NCI-H2081 (cell line): Measurements from ENCODE around the gene ULBP1.
"Not testable (repeated sequence)": the region's sequence is repeated elsewhere in the genome, so short reads cannot be mapped to it uniquely, and the experiment has no call there.

Source experiments
- DNase-seq, 2 experiments: peaks; one replicate each; lab custom pipeline; 2025; lab: John Stamatoyannopoulos, UW

Gene ULBP1, protein sequence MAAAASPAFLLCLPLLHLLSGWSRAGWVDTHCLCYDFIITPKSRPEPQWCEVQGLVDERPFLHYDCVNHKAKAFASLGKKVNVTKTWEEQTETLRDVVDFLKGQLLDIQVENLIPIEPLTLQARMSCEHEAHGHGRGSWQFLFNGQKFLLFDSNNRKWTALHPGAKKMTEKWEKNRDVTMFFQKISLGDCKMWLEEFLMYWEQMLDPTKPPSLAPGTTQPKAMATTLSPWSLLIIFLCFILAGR

DNA sequence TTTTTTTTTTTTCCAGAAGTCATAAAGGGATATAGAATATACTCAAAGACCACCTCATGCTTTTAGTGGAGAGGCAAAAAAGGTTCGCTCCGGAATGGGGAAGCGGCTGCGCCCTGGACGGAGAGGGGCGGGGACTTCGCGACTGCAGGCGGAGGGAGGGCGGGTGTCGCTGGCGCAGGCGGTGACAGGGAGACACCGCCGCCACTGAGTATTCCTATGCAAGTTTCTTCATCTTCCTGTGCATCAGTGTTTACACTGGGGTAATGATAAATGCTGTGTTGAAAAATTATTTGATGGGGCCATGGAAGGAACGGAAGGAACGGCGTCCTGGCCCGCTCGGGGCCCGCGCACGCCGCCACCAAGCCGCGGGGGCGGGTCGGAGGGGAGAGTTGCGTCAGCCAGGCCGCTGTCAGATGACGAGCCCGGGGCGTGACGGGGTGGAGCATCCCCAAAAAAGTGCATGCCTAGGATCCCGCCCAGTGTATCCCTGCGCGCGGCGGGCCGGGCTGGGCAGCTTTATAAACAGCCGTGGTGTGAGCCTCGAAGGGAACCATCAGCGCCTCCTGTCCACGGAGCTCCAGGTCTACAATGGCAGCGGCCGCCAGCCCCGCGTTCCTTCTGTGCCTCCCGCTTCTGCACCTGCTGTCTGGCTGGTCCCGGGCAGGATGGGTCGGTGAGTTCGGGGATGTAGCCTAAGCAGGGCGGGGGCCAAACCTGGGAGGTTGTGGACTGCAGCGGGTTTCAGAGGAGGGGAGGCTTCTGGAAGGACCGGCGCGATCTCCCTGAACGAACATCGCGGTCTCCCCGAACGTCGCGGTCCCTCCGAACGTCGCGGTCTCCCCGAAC is at the start of gene ULBP1:
ULBP1 (plus strand) TSS at position 482 of the 846 bp plus-strand sequence; CDS start at position 589, 107 bp downstream.
- DNase-seq: peak; percentile 81 to 84

DNA sequence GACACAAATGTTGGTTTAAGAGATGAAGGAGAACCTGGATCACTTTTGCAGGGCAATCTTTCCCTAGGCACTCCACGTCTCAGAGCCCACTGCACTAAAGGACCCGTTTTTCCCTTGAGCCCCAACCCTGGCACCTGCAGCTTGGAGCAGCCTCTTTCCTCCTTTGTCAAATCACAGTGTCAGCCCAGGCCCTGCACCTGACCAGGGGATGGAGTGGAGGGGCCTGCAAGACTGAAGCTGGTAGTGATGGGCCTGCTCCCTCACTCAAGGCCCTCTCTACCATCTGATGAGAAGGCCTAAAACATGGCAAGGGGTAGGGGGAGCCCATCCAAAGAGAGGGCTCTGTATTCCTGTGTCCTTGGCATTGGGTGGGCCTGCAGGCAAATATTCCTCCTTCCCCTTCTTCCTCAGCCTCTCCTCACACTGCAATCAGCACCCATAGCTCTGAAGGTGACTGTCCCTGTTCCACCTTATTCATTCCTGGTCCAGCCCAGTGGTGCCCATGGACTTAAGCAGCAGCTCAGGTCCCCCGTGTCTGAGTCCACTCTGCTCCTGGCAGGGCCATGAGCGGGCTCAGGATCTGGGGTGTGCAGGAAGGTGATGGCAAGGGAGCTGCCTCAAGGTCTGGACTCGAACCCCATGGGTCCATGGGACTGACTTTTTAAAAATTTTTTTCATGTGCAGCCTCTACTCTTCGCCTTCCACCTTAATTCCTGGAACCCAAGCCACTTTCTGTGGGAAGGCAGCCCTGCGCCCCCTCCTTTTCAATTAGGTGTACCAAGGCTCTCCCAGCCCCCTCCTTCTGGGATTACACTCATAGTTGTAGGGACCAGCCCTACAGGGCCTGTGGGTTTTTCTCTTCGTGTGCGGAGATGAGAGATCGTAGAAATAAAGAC is 47.5 kb upstream of the ULBP1 start:
- DNase-seq: no peak

DNA sequence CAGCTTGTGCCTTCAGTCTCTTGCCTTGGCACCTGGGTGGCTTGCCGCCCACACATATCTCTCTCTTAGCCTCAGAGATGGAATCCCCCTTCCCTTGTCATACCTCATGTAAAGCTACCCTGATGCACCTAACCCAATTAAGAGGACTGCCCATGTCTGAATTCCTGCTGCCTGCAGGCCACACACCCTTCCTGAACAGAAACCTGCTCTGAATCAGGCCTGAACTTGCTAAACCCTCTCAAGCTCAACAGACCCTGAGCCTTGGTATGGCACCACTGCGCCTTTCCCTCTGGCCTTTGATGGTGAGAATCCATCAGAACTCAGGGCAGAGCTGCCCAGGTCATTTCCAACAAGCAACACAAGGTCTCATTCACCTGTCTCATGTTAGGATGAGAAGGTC is 46.1 kb upstream of the ULBP1 start:
- DNase-seq: no peak

DNA sequence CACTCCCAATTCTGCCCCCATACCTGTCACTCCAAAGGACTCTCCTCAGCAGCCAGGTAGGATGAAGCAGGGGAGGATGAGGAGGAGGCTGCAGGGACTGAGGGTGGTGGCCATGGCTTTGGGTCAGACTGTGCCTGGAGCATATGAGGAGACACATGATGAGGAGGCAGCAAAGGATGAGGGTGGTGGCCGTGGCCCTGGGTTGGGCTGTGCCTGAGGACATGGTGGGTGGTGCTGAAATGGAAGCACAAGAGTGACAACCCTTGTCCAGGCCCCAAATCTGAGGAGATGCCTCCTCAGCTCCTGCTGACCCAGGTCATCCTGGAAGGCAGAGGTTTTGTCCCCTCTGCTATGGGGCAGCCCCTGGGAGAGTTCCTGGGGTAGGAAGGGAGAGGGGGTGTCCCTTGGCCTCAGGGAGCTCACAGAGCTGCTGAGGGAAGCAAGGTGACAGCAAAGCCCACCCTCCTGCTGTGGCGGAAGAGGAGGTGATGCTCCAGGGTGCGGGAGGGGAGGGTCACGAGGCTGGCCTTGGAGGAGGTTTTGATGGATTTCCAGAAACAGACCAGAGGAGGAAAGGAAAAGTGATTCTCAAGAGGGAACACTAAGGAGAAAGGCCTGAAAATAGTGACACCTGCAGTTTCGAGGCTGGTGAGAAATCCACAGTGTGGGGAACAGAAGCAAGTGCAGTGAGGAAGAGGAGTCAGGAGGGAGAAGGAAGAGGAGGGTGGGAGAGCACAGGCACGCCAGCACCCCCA is 45.4 kb upstream of the ULBP1 start:
- DNase-seq: no peak

DNA sequence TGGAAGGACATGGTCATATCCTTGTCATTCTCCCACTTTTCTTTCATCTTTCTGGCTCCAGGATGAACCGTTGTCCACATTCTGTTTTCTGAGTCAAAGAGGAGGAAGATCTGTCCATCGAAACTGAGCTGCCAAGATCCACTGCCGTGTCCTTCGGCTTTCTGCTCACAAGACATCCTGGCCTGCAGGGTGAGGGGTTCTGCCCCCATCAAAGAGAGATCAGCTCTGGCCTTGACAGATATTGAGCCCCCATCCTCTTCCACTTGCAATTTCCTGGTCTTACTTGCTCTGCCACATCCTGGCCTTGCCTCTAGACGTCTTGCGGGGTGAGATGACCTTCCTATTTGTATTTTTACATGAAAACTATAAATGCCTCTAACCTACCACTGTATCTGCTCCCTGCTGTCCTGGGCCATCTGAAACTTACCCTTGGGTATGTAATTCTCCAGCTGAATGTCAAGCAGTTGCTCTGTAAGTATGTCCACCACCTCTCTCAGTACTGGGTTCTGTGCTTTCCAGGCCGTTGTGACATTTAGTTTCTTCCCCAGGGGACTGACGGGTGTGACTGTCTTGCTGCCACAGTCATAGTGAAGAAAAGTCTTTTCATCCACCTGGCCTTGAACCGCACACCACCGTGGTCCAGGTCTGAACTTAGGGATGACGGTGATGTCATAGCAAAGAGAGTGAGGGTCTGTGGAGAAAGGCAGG is 44.5 kb upstream of the ULBP1 start:
- DNase-seq: not testable (repeated sequence)

DNA sequence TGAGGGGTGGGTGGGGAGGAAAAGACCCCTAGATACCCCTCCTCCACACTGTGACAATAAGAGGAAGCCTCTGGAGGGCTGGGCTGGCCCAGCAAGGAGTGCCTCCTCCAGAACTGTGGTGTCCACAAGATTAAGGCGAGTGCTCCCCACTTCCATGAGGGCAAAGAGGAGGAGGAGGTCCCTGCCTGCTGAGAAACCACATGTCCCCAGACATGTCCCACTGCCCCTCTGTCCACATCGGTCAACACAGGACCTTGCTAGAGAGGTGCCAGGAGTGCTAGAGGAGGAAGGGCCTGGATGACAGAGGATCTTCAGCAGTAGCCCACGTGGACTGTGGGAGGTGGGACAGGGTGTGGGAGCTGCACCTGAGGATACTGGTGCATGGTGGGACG is 43.9 kb upstream of the ULBP1 start:
- DNase-seq: no peak

DNA sequence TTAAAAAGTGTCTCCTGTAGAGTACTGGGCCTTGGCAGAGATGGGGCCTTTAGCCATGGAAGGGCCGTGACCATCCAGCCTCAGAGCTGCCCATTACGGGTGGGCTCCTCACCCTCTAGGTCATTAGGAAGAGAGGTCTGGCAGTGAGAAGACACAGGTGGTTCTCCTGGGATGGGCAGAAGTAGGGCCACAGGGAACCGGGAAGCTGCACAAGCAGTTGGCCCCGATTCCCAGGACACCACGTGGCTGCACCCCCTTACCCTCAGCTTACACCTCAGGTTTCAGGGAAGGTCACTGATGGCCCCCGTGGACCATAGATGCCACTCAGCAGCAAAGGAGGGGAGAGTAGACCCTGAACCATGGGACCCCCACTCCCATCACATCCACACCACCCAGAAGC is 42.4 kb upstream of the ULBP1 start:
- DNase-seq: no peak

DNA sequence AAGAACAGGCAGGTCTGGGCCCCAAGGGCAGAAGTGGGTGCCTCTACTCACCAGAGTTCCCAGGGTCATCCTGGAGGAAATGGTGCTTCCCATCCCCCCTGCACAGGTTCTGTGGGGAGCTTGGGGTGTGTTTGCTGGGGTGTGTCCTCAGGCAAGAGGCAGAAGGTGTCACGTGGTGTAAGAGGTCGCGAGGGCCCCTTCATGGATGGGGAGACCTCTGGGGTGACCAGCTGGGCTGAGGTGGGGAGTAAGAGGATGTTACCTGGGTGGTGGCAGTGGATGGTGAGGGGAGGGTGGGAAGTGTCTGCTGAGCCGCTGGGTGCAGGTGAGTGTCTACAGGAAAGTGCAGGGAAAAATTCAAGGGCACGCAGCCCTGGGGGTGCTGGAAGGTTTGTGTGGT is 41.7 kb upstream of the ULBP1 start:
- DNase-seq: not testable (repeated sequence)

DNA sequence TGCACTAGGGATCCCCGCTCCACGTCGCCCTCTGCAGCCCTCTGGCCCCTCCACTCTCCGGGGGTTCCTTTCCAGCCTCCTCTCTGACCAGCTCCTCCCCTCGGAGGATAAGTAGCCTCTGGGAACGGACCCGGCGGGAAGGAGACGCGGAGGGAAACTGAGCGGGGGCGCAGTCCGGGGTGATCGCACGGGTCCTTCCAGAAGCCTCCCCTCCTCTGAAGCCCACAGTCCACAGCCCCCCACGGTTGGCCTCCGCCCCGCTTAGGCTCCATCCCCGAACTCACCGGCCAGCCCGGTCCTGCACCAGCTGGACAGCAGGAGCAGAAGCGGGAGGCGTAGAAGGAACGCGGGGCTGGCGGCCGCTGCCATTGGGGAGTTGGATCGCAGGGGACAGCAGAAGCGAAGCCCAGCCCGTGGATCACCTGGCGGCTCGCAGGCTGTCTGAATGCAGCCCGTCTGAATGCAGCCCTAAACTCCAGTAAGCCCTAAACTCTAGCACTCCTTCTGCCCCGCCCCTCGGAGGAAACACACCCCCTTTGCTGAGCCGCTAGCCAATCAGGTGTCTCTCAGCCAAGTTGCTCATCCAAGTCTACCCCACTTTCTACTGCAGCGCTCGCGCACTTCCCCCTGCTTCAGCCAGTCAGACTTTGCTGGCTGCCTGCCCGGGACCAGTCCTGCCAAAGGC is 41.0 kb upstream of the ULBP1 start, which contains the start of gene RAET1G:
RAET1G (minus strand) TSS at position 480 of the 685 bp plus-strand sequence; CDS start at position 369, 111 bp downstream.
- peak; percentile 21 to 48 for DNase-seq

DNA sequence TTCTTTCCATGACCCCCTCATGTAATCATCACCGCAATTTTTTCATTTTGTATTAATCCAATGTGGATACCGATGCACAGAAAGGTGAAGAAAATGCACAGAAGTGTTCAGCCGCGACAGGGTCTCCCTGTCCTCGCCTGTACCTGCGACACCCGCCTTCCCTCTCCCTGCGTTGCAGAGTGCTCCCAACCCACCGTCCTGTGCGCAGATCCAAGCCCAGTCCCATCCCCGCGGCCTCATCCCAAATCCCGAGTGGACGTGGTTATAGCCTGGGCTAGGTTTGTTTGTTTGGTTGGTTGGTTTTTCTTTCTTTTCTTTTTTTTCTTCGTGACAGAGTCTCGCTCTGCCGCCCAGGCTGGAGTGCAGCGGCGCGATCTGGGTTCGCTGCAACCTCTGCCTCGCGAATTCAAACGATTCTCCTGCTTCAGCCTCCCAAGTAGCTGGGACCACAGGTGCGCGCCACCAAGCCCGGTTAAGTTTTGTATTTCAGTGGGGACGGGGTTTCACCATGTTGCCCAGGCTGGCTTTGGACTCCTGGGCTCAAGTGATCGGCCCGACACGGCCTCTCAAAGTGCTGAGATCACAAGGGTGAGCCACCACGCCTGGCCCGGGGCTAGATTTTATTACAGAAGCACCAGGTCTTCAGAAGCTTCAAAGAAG is 40.3 kb upstream of the ULBP1 start:
- no peak for DNase-seq

DNA sequence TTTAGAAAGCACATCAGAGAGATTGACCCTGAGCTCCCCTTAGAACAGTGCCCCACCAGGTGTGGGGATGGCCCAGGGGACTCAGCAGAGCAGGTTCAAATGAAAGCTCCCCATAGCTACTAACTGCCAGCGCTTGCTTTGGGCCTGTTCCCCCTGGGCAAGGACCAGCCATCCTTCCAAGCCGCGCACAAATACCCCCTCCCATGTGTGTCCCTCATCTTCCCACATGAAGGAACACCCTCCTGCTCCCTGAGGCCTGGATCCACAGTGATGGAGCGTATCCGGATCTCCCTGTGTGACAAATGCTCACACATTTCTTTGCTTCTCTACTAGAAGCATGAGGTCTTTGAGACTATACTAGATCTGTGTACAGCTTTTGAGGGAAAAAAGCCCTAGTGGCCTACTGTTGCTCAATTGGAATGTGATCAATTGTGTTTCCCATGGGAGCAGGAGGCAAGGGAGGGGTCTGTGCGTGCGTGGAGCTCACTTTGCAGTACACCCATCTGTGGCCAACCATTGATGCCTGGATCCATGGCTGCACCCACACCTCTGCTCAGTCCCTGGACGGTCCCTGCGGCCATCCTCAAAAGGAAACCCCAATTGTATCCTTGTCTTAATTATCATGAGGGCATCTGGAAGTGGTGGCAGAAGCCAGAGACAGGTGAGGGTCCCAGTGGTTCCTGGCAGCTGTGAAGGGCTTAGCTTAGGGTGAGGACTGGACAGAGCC is 39.4 kb upstream of the ULBP1 start:
- no peak for DNase-seq

DNA sequence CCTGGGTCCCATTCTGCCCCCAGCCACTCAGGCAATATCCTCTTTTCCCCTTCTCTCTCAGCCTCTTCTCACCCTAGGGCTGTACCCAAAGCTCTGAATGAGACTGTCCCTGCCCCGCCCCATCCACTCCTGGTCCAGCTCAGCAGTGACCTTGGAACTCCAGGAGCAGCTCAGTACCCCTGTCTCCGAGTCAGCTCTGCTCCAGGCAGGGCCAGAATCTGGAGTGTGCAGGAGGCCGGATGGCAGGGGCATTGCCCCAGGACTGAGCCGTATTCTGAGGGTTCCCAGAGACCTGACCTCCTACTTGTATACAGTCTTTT is 38.9 kb upstream of the ULBP1 start:
- DNase-seq: no peak

DNA sequence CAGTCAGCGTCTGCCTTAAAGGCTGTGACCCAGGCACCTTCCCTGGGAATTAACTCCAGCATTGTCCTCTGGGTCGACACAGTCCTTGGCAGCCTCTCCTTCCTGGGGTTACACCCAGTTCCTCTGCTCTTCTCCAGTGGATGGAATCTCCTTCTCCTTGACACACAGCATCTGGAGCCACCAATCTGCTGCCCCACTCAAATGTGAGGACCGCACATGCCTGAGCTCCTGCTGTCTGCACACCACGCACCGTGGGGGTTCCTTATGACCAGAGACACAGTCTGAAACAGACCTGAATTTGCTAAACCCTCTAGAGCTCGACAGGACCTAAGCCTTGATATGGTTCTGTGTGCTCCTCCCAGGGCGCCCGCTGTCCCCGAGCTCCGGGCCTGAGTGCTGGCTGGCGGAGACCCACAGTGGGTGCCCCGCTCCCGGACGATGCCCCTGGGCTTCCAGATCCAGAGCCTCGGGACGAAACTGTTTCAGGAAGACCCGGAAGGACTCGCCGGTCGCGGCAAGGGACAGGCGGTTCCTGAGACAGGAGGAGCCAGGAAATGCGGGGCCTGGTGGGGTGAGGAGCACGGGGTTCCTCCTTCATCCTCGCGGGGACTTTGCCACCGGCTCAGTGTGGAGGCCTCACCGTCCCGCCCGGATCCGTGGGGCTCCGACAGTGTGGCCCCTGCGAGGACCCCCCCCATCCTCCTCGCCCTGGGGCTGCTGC is 38.3 kb upstream of the ULBP1 start:
- DNase-seq: no peak

DNA sequence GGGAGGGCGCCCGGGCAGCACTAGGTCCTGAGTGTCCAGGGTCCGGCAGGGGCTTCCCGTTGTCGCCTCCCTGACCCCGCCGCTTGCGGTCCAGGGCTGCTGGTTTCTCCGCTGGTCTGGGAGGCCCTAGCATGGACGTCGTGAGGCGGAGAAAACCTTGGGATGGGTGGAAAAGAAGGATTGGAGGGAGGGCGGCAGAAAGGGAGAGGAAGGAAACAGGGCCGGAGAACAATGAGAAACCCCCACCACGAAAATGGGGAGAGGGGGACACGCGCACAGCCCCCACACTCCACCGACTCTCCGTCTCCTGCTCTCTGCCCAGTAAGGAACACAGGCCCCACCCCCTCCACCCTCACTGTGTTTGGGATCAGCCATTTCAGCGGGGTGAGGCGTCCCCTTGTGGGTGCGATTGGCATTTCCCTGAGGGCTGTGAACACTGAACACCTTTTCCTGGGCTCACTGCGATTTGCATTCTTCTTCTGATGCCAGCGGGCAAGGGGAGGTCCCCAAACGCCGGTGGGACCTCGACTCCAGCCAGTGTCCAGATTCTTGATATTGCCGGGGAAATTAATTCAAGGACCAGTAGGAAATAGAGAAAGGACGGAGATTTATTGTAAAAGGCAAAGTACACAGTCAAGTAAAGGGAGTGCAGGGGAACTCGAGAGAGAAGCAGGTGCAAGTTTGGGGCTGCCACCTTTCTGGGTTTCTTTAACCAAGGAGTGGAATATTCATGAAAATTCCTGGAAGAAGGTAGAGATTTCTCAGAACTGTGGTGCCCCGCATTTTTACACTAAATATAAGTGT is 37.6 kb upstream of the ULBP1 start:
- peak; percentile 76 to 78 for DNase-seq

DNA sequence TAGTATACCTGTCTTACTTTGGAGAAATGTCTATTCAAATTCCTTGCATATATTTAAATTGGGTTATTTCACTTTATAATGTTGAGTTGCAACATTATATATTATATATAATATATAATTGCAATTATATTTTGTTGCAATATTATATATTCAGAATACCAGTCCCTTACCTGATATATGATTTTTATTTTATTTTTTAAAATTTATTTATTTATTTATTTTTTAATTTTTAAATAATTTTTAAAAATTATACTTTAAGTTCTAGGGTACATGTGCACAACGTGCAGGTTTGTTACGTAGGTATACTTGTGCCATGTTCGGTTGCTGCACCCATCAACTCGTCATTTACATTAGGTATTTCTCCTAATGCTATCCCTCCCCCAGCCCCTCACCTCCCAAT is 36.7 kb upstream of the ULBP1 start:
- not testable (repeated sequence) for DNase-seq

DNA sequence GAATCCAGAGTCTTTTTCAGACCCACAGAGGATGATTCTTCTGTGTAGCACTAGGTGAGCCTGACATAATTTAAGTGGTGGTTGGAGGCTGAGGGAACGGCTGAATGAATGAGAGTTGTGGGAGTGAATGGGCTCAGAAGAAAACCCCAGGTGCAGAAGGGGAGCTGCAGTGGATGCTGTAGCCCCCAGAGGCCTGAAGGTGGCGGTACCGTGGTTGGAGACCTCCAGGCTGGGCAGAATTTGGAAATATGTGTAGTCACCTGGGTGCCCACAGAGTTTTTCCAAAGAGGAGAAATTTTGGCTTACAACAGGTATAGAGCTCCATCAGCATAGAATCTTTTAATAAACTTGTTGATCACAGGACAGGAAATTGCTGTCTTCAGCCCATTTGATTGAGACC is 34.3 kb upstream of the ULBP1 start:
- no peak for DNase-seq

DNA sequence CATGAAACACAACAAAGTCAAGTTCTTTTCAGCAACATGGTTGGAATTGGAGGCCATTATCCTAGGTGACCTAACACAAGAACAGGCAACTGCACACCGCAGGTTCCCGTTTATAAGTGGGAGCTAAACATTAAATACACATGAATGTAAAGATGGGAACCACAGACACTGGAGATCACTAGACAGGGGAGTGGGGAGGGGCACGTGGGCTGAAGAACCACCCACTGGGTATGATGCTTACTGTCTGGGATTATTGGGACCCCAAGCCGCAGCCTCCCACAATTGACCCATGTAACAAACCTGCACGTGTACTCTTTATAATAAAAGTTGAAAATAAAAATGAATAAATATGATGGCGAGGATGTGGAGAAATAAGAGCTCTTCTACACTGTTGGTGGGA is 32.2 kb upstream of the ULBP1 start:
- DNase-seq: no peak

DNA sequence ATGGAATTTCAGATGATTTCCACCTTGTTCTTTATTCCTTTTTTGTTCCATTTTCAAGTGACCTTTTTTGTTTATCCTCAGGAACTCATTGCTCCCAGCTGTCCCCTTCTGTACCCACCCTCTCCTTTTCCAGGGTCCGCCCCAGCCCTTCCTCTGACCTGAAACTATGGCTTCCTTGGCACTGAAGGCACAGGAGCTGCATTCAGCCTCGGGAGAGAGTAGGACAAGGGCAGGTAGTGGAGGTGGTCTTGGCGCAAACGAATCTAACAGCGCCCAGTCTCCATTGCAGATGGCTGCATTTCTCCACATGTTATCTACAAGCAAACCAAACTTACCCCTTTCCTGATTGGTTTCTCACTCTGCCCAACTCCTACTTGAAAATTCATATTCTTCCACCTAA is 30.7 kb upstream of the ULBP1 start:
- no peak for DNase-seq
